Right renal pelvis (tissue), 4 donors: ENCODE data around the gene STYX. TPM values are rescaled to one million over a fixed set of nuclear protein-coding genes. Genes with fewer than 3 reads are reported as not detected.

Experiments used
- DNase-seq, 4 donors: peaks; one replicate each; pipeline ENCODE4 v3.0.0-alpha.2; 2013; ENCODE audit warnings: low read depth in 4 of 4, low spot score in 3 of 4, missing footprints in 1 of 4
- polyA plus RNA-seq, 4 donors: library from polyadenylated mRNA; unstranded; fragments of 120-200 nt; gene quantifications; one replicate each; pipeline ENCODE4 v1.2.1, GENCODE V29; 2013; ENCODE audit not compliant: insufficient read length in 4 of 4

STYX gene
- polyA plus RNA-seq, 4 donors: 14.9 to 20.9 (median 18.2) TPM

GRCh38 chr14:52783206-52783605 is 53.2 kb downstream of the STYX start:
- DNase-seq: no peak

GRCh38 chr14:52786887-52787286 is 56.9 kb downstream of the STYX start:
- DNase-seq: no peak

GRCh38 chr14:52789118-52789517 is 59.2 kb downstream of the STYX start:
- DNase-seq: no peak

- no peak for DNase-seq
These were observed 60.2 kb downstream of the STYX start for GRCh38 chr14:52790011-52790755.

GRCh38 chr14:52790756-52791222 is 60.8 kb downstream of the STYX start:
- DNase-seq: peak in 2 of 4 donors; percentile 30 to 53

GRCh38 chr14:52791223-52792096 is 61.5 kb downstream of the STYX start, which contains the start of gene GNPNAT1:
Gene GNPNAT1 (minus strand): TSS chr14:52791607. CDS start chr14:52784650, 6,957 bp downstream.
- DNase-seq: peak; percentile 58 to 64 (median 62)

GRCh38 chr14:52792097-52792415 is 62.1 kb downstream of the STYX start:
- DNase-seq: no peak

GRCh38 chr14:52793061-52793460 is 63.1 kb downstream of the STYX start:
- no peak for DNase-seq

GRCh38 chr14:52797653-52798052 is 67.7 kb downstream of the STYX start:
- DNase-seq: no peak

- DNase-seq: no peak
These were observed 68.9 kb downstream of the STYX start for GRCh38 chr14:52798826-52799225.

GRCh38 chr14:52801014-52801712 is 71.2 kb downstream of the STYX start:
- no peak for DNase-seq

GRCh38 chr14:52802597-52802996 is 72.6 kb downstream of the STYX start:
- DNase-seq: no peak

GRCh38 chr14:52806115-52806514 is 76.1 kb downstream of the STYX start:
- DNase-seq: no peak

- no peak for DNase-seq
These were observed 78.1 kb downstream of the STYX start for GRCh38 chr14:52808101-52808500.

- no peak for DNase-seq
These were observed 91.9 kb downstream of the STYX start for GRCh38 chr14:52821805-52822250.

- DNase-seq: no peak
These were observed 94.5 kb downstream of the STYX start for GRCh38 chr14:52824462-52824861.

Other genes with a start within 250 kb of the STYX start
- 10 to 100 TPM; 22.0 to 25.1 (median 23.3) TPM for gene TXNDC16, start 177.7 kb upstream of the STYX start, polyA plus RNA-seq
- gene GPR137C, start 177.3 kb upstream of the STYX start, polyA plus RNA-seq: 1 to 10 TPM; 6.7 to 9.7 (median 8.0) TPM
- 10 to 100 TPM; 25.7 to 34.4 (median 27.8) TPM for gene ERO1A, start 34.6 kb upstream of the STYX start, polyA plus RNA-seq
- gene PSMC6, start 23.0 kb upstream of the STYX start, polyA plus RNA-seq: 100 to 1,000 TPM; 120 to 156 (median 147) TPM
- gene GNPNAT1, start 61.4 kb downstream of the STYX start, polyA plus RNA-seq: 10 to 100 TPM; 31.1 to 35.5 (median 34.4) TPM
- gene FERMT2, start 220.9 kb downstream of the STYX start, polyA plus RNA-seq: 100 to 1,000 TPM; 161 to 197 (median 189) TPM